GM12892 (cell line): ENCODE results near the gene NMU.

Source experiments
- POLR2A ChIP-seq: IDR thresholded peaks from 2 replicates; pipeline ENCODE4 v1.6.1; 2011; ENCODE audit warnings: low read depth, low read length, control low read depth
- POLR2AphosphoS5 ChIP-seq: IDR thresholded peaks from 2 replicates; pipeline ENCODE4 v1.6.1; 2011; ENCODE audit warnings: low read depth, low read length, control low read depth
- TAF1 ChIP-seq: IDR thresholded peaks from 2 replicates; pipeline ENCODE4 v1.6.1; 2011; ENCODE audit warnings: low read depth, mild to moderate bottlenecking, control low read depth, low read length, borderline replicate concordance

- no peak for TF ChIP-seq POLR2A
- no peak for TF ChIP-seq POLR2AphosphoS5
- TF ChIP-seq TAF1: no peak
Observed at GRCh38 chr4:55578341-55579010, 57.6 kb downstream of the NMU start.
